HG02970 (cell line): ENCODE data around the gene USP48.

Experiments used
- ATAC-seq: cut with Tn5 transposase; IDR thresholded peaks from one replicate; pipeline ENCODE4 v1.9.1; 2021; ENCODE audit warnings: mild to moderate bottlenecking, moderate library complexity, moderate number of reproducible peaks; ENCODE audit not compliant: unreplicated experiment, low FRiP score

USP48 gene

GRCh38 chr1:21657456-21658190 is 125.3 kb downstream of the USP48 start:
- ATAC-seq = no peak

- no peak for ATAC-seq
Observed at GRCh38 chr1:21655748-21656147, 127.2 kb downstream of the USP48 start.

GRCh38 chr1:21655259-21655658 is 127.7 kb downstream of the USP48 start:
- ATAC-seq = no peak

GRCh38 chr1:21654209-21654608 is 128.7 kb downstream of the USP48 start:
- no peak for ATAC-seq

- ATAC-seq = no peak
Observed at GRCh38 chr1:21653744-21654100, 129.2 kb downstream of the USP48 start.

GRCh38 chr1:21652937-21653743 is 129.8 kb downstream of the USP48 start:
- no peak for ATAC-seq

- no peak for ATAC-seq
Observed at GRCh38 chr1:21652101-21652936, 130.6 kb downstream of the USP48 start.

- ATAC-seq = no peak
Observed at GRCh38 chr1:21651214-21652042, 131.5 kb downstream of the USP48 start.

GRCh38 chr1:21650400-21650799 is 132.5 kb downstream of the USP48 start:
- ATAC-seq = no peak

GRCh38 chr1:21649315-21649714 is 133.6 kb downstream of the USP48 start:
- no peak for ATAC-seq

- ATAC-seq = no peak
Observed at GRCh38 chr1:21648791-21649190, 134.2 kb downstream of the USP48 start.

- no peak for ATAC-seq
Observed at GRCh38 chr1:21648352-21648730, 134.6 kb downstream of the USP48 start.

- ATAC-seq = no peak
Observed at GRCh38 chr1:21647431-21648351, 135.3 kb downstream of the USP48 start.

GRCh38 chr1:21645550-21645949 is 137.4 kb downstream of the USP48 start:
- ATAC-seq = no peak

GRCh38 chr1:21644906-21645305 is 138.0 kb downstream of the USP48 start:
- ATAC-seq = no peak

GRCh38 chr1:21644348-21644747 is 138.6 kb downstream of the USP48 start:
- ATAC-seq = no peak

GRCh38 chr1:21643624-21644023 is 139.3 kb downstream of the USP48 start:
- ATAC-seq = no peak

GRCh38 chr1:21641967-21642739 is 140.8 kb downstream of the USP48 start:
- ATAC-seq = no peak
